Measurements from ENCODE around the gene TIGD6.

- TF ChIP-seq, protein P1, sequence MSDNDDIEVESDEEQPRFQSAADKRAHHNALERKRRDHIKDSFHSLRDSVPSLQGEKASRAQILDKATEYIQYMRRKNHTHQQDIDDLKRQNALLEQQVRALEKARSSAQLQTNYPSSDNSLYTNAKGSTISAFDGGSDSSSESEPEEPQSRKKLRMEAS (IDR thresholded peaks at IDR 0.05; ENCODE audit: insufficient read depth, insufficient read length): no peak
- no peak for TF ChIP-seq GATA2 (IDR thresholded peaks at IDR 0.05; ENCODE audit: insufficient read depth, insufficient read length, low read depth, low read length)
- TF ChIP-seq, protein P2, sequence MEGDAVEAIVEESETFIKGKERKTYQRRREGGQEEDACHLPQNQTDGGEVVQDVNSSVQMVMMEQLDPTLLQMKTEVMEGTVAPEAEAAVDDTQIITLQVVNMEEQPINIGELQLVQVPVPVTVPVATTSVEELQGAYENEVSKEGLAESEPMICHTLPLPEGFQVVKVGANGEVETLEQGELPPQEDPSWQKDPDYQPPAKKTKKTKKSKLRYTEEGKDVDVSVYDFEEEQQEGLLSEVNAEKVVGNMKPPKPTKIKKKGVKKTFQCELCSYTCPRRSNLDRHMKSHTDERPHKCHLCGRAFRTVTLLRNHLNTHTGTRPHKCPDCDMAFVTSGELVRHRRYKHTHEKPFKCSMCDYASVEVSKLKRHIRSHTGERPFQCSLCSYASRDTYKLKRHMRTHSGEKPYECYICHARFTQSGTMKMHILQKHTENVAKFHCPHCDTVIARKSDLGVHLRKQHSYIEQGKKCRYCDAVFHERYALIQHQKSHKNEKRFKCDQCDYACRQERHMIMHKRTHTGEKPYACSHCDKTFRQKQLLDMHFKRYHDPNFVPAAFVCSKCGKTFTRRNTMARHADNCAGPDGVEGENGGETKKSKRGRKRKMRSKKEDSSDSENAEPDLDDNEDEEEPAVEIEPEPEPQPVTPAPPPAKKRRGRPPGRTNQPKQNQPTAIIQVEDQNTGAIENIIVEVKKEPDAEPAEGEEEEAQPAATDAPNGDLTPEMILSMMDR (IDR thresholded peaks at IDR 0.05; ENCODE audit: extremely low read depth in 1 of 2, insufficient read depth in 1 of 2, low read depth in 1 of 2, low read length in 2 of 2): no peak
- no peak for TF ChIP-seq EZH2 (IDR thresholded peaks at IDR 0.05; ENCODE audit: borderline replicate concordance, low read depth, low read length, severe bottlenecking)
These were observed 1.1 kb downstream of the TIGD6 start for GRCh38 chr5:149999359-149999758.
